CD14-positive monocyte (primary cell): Measurements from ENCODE around the gene DYNC2H1. TPM values are rescaled to one million over a fixed set of nuclear protein-coding genes. Genes with fewer than 3 reads are reported as not detected.

Experiments used
- DNase-seq, 3 donors: peaks; one replicate each; pipeline ENCODE4 v3.0.0-alpha.2; 2011 to 2022
- H2AFZ ChIP-seq: 2 replicates; pipeline ENCODE4 v1.6.0; 2012; ENCODE audit warnings: mild to moderate bottlenecking, low read depth, low read length, inconsistent platforms; ENCODE audit not compliant: insufficient read depth, poor library complexity, severe bottlenecking
- H3K27ac ChIP-seq, 2 donors: 1 replicate in 1 of 2; 2 replicates in 1 of 2; pipeline ENCODE4 v1.5.1; 2012 to 2013; ENCODE audit warnings: low read length in 2 of 2, control low read depth in 1 of 2, inconsistent platforms in 1 of 2, low read depth in 1 of 2, mild to moderate bottlenecking in 1 of 2
- H3K27me3 ChIP-seq, 2 donors: one replicate each; pipeline versions ENCODE4 v1.6.0 to v1.6.1; 2011 to 2013; ENCODE audit warnings: low read length in 2 of 2; ENCODE audit not compliant: control insufficient read depth in 2 of 2, insufficient read depth in 2 of 2
- H3K36me3 ChIP-seq, 2 donors: replicated peaks in 1 of 2; 1 replicate in 1 of 2; 2 replicates in 1 of 2; pipeline versions ENCODE4 v1.5.1 to v1.6.1; 2012 to 2013; ENCODE audit warnings: low read length in 2 of 2, control low read depth in 1 of 2, inconsistent platforms in 1 of 2, mild to moderate bottlenecking in 1 of 2; ENCODE audit not compliant: insufficient read depth in 2 of 2, control insufficient read depth in 1 of 2
- H3K4me1 ChIP-seq, 2 donors: 1 replicate in 1 of 2; 2 replicates in 1 of 2; pipeline versions ENCODE4 v1.5.1 to v1.6.1; 2012 to 2013; ENCODE audit warnings: low read length in 2 of 2, control low read depth in 1 of 2, inconsistent platforms in 1 of 2, mild to moderate bottlenecking in 1 of 2, moderate library complexity in 1 of 2; ENCODE audit not compliant: insufficient read depth in 2 of 2, control insufficient read depth in 1 of 2
- H3K4me2 ChIP-seq: replicated peaks from 2 replicates; pipeline ENCODE3; 2012; ENCODE audit warnings: low read length, moderate library complexity, mild to moderate bottlenecking; ENCODE audit not compliant: poor library complexity, severe bottlenecking; ENCODE audit errors: extremely low read depth
- H3K4me3 ChIP-seq, 3 experiments: fragments of 200-600 bp in 1 of 3; sonication (generic) in 1 of 3; replicated peaks in 1 of 3; 1 replicate in 2 of 3; 2 replicates in 1 of 3; pipeline ENCODE4 v1.5.1; 2011 to 2013; ENCODE audit warnings: low read length in 3 of 3, mild to moderate bottlenecking in 3 of 3, control low read depth in 2 of 3, low read depth in 2 of 3, inconsistent platforms in 1 of 3, moderate library complexity in 1 of 3
- H3K79me2 ChIP-seq: 2 replicates; pipeline ENCODE4 v1.6.0; 2012; ENCODE audit warnings: mild to moderate bottlenecking, control low read depth, inconsistent platforms, low read length, moderate library complexity; ENCODE audit not compliant: insufficient read depth
- H3K9ac ChIP-seq: 2 replicates; pipeline ENCODE4 v1.6.0; 2017; ENCODE audit warnings: low read length, mild to moderate bottlenecking; ENCODE audit not compliant: insufficient read depth, poor library complexity, severe bottlenecking
- H3K9me3 ChIP-seq, 2 donors: replicated peaks in 1 of 2; 1 replicate in 1 of 2; 2 replicates in 1 of 2; pipeline versions ENCODE4 v1.5.1 to v1.6.1; 2012 to 2013; ENCODE audit warnings: low read length in 2 of 2, control low read depth in 1 of 2; ENCODE audit not compliant: control insufficient read depth in 1 of 2, insufficient read depth in 1 of 2
- H4K20me1 ChIP-seq: 2 replicates; pipeline ENCODE4 v1.6.0; 2012; ENCODE audit warnings: mild to moderate bottlenecking, low read length, control low read depth, moderate library complexity; ENCODE audit not compliant: insufficient read depth
- H3K27ac Mint-ChIP-seq, 7 donors: one replicate each; pipeline ENCODE4 v1.8.0; 2020; ENCODE audit warnings: mild to moderate bottlenecking in 7 of 7, mixed read lengths in 7 of 7, moderate library complexity in 6 of 7, inconsistent platforms in 2 of 7
- H3K27me3 Mint-ChIP-seq, 3 donors: one replicate each; pipeline ENCODE4 v1.8.0; 2021 to 2022; ENCODE audit warnings: low read depth in 3 of 3, mild to moderate bottlenecking in 3 of 3, mixed read lengths in 3 of 3, moderate library complexity in 3 of 3, inconsistent platforms in 1 of 3
- H3K36me3 Mint-ChIP-seq, 2 donors: one replicate each; pipeline ENCODE4 v1.8.0; 2020; ENCODE audit warnings: mixed read lengths in 2 of 2, inconsistent platforms in 1 of 2, mild to moderate bottlenecking in 1 of 2
- H3K4me1 Mint-ChIP-seq: one replicate; pipeline ENCODE4 v1.8.0; 2020; ENCODE audit warnings: mild to moderate bottlenecking, mixed read lengths
- H3K4me3 Mint-ChIP-seq, 2 donors: one replicate each; pipeline ENCODE4 v1.8.0; 2020; ENCODE audit warnings: mild to moderate bottlenecking in 2 of 2, mixed read lengths in 2 of 2, moderate library complexity in 1 of 2
- H3K9me3 Mint-ChIP-seq, 7 donors: one replicate each; pipeline ENCODE4 v1.8.0; 2020 to 2022; ENCODE audit warnings: mixed read lengths in 7 of 7, mild to moderate bottlenecking in 6 of 7, moderate library complexity in 6 of 7, inconsistent platforms in 2 of 7
- CTCF ChIP-seq: fragments of 200-600 bp; IDR thresholded peaks from one replicate; pipeline ENCODE4 v1.8.0; 2022; ENCODE audit warnings: antibody characterized with exemption, mild to moderate bottlenecking
- WGBS: methylation state at CpG from one replicate; pipeline ENCODE4 v1.1.5; 2013; ENCODE audit warnings: missing lambda C conversion rate; ENCODE audit not compliant: insufficient coverage; 5-methylcytosine and 5-hydroxymethylcytosine counted together
- intact Hi-C, 2 donors: fragments of 100-400 bp; cut with micrococcal nuclease; formaldehyde crosslinking; loops; one replicate each; pipeline versions ENCODE4 v1.15.0 to v1.15.1; 2023
- polyA plus RNA-seq, 3 donors: library from polyadenylated mRNA; depleted of rRNA in 1 of 3; unstranded in 2 of 3; stranded (reverse) in 1 of 3; fragments of 300-500 nt in 2 of 3; fragments of >200 nt in 1 of 3; fragmentation: Illumina TruSeq in 2 of 3; gene quantifications; 1 replicate in 2 of 3; 2 replicates in 1 of 3; pipeline ENCODE4 v1.2.3, GENCODE V29; 2012 to 2021

The DYNC2H1 gene
- polyA plus RNA-seq, 3 donors, result 0.10 to 1.5 (median 0.36) TPM

GRCh38 chr11:103407641-103408040 lies 298.4 kb downstream of the DYNC2H1 start:
- H3K79me2 ChIP-seq, result no peaks in the 10 kb centered on the region
- Mint-ChIP-seq H3K36me3 (no peaks in the 10 kb centered on the region), H3K4me1 (no peaks in the 10 kb centered on the region), H3K27ac (no peak overlapping the region), H3K27me3 (no peaks in the 10 kb centered on the region), H3K9me3 (peaks cover 0 to 4% (median 0%) of the 10 kb centered on the region in 7 donors), H3K4me3 (no peak overlapping the region)
- no peaks in the 10 kb centered on the region for H3K27me3 ChIP-seq
- H3K36me3 ChIP-seq, result no peaks in the 10 kb centered on the region
- no peaks in the 10 kb centered on the region for H3K9me3 ChIP-seq
- H3K4me3 ChIP-seq, result no peak overlapping the region
- intact Hi-C loops, result no loop called here
- H2AFZ ChIP-seq, result no peak overlapping the region
- no peak for TF ChIP-seq CTCF
- no peak overlapping the region for H3K27ac ChIP-seq
- no peak for DNase-seq
- WGBS, result no CpG with 5 or more reads among the region's 2 CpGs
- H4K20me1 ChIP-seq, result no peaks in the 10 kb centered on the region
- H3K9ac ChIP-seq, result no peak overlapping the region
- no peak overlapping the region for H3K4me2 ChIP-seq
- no peaks in the 10 kb centered on the region for H3K4me1 ChIP-seq

GRCh38 chr11:103413266-103413888 lies 304.2 kb downstream of the DYNC2H1 start:
- H3K4me1 Mint-ChIP-seq, result no peaks in the 10 kb centered on the region
- TF ChIP-seq CTCF, result no peak
- Histone ChIP-seq H2AFZ (no peak overlapping the region), H3K27ac (no peak overlapping the region), H3K36me3 (no peaks in the 10 kb centered on the region), H3K9ac (no peak overlapping the region), H3K4me3 (no peak overlapping the region), H3K4me1 (no peaks in the 10 kb centered on the region), H3K4me2 (no peak overlapping the region), H3K9me3 (peaks cover under 1 to 5% of the 10 kb centered on the region in 2 donors), H4K20me1 (no peaks in the 10 kb centered on the region), H3K27me3 (no peaks in the 10 kb centered on the region), H3K79me2 (no peaks in the 10 kb centered on the region)
- H3K27ac Mint-ChIP-seq, result no peak overlapping the region
- no CpG with 5 or more reads among the region's 1 CpG for WGBS
- DNase-seq, result no peak
- peaks cover 0 to 9% (median 5%) of the 10 kb centered on the region in 7 donors for H3K9me3 Mint-ChIP-seq
- intact Hi-C loops, result no loop called here
- H3K36me3 Mint-ChIP-seq, result no peaks in the 10 kb centered on the region
- H3K4me3 Mint-ChIP-seq, result no peak overlapping the region
- no peaks in the 10 kb centered on the region for H3K27me3 Mint-ChIP-seq
